Esophagus muscularis mucosa (tissue), 4 donors: ENCODE results near the gene SPDL1. TPM values are rescaled to one million over a fixed set of nuclear protein-coding genes. Genes with fewer than 3 reads are reported as not detected.

Experiments
- DNase-seq: peaks from one replicate; pipeline ENCODE4 v3.0.0-alpha.2; 2017; ENCODE audit errors: extremely low spot score
- H3K27ac ChIP-seq, 4 donors: fragments of 200-600 bp; sonication (generic); replicated peaks in 1 of 4; 1 replicate in 3 of 4; 2 replicates in 1 of 4; pipeline ENCODE4 v1.5.1; 2016 to 2019; ENCODE audit warnings: mild to moderate bottlenecking in 1 of 4
- H3K27me3 ChIP-seq, 4 donors: fragments of 200-600 bp; sonication (generic); one replicate each; pipeline versions ENCODE4 v1.5.1 to v1.6.0; 2016 to 2019
- H3K36me3 ChIP-seq, 4 donors: fragments of 200-600 bp; sonication (generic); one replicate each; pipeline ENCODE4 v1.5.1; 2016 to 2019
- H3K4me1 ChIP-seq, 4 donors: fragments of 200-600 bp; sonication (generic); one replicate each; pipeline ENCODE4 v1.5.1; 2016 to 2019
- H3K4me3 ChIP-seq, 4 donors: fragments of 200-600 bp; sonication (generic); 1 replicate in 2 of 4; 2 replicates in 2 of 4; pipeline ENCODE4 v1.5.1; 2016 to 2019; ENCODE audit warnings: mild to moderate bottlenecking in 4 of 4, moderate library complexity in 1 of 4
- H3K9me3 ChIP-seq, 4 donors: fragments of 200-600 bp; sonication (generic); 1 replicate in 3 of 4; 2 replicates in 1 of 4; pipeline ENCODE4 v1.5.1; 2016 to 2019
- EP300 ChIP-seq: sonication (generic); formaldehyde crosslinking; IDR thresholded peaks from one replicate; pipeline ENCODE4 v1.6.1; 2017; ENCODE audit warnings: antibody characterized with exemption
- POLR2A ChIP-seq: fragments of 450-650 bp; IDR thresholded peaks from one replicate; pipeline ENCODE4 v1.6.1; 2017; ENCODE audit warnings: antibody characterized with exemption, moderate library complexity, mild to moderate bottlenecking, low read depth
- POLR2AphosphoS5 ChIP-seq, 2 donors: sonication (generic); formaldehyde crosslinking; IDR thresholded peaks; one replicate each; pipeline ENCODE4 v1.6.1; 2017; ENCODE audit warnings: antibody characterized with exemption in 2 of 2
- WGBS: methylation state at CpG from one replicate; pipeline ENCODE4 v1.1.5; 2018; 5-methylcytosine and 5-hydroxymethylcytosine counted together
- intact Hi-C: fragments of 100-400 bp; cut with DNase I; formaldehyde crosslinking; loops from one replicate; pipeline ENCODE4 v1.15.1; 2023
- total RNA-seq, 4 donors: library from RNA; depleted of rRNA; stranded (reverse); fragments of >200 nt; gene quantifications; one replicate each; pipeline versions ENCODE4 v1.1.0 to v1.2.1, GENCODE V29; 2016
- TF ChIP-seq, protein P1 (sequence below), 3 experiments: fragments of 200-600 bp in 2 of 3; fragments of 450-650 bp in 1 of 3; sonication (generic) in 2 of 3; IDR thresholded peaks; one replicate each; pipeline ENCODE4 v1.5.1; 2017 to 2019; ENCODE audit warnings: antibody characterized with exemption in 3 of 3, mild to moderate bottlenecking in 2 of 3, moderate library complexity in 1 of 3

Gene SPDL1
- total RNA-seq, 4 donors from 2014 or later: 3.5 to 12.0 (median 7.0) TPM

- Histone ChIP-seq H3K36me3 (no peaks in the 10 kb centered on the region), H3K4me1 (peaks cover 0 to 6% (median 0%) of the 10 kb centered on the region in 4 donors), H3K9me3 (peaks cover 0 to 6% (median 0%) of the 10 kb centered on the region in 4 donors), H3K27ac (no peak overlapping the region), H3K4me3 (no peak overlapping the region), H3K27me3 (no peaks in the 10 kb centered on the region)
- intact Hi-C loops: loop anchor here (10.0 kb wide), 1 partner anchor 558 kb away; no protein-coding TSS in a partner anchor
- TF ChIP-seq, protein P1, sequence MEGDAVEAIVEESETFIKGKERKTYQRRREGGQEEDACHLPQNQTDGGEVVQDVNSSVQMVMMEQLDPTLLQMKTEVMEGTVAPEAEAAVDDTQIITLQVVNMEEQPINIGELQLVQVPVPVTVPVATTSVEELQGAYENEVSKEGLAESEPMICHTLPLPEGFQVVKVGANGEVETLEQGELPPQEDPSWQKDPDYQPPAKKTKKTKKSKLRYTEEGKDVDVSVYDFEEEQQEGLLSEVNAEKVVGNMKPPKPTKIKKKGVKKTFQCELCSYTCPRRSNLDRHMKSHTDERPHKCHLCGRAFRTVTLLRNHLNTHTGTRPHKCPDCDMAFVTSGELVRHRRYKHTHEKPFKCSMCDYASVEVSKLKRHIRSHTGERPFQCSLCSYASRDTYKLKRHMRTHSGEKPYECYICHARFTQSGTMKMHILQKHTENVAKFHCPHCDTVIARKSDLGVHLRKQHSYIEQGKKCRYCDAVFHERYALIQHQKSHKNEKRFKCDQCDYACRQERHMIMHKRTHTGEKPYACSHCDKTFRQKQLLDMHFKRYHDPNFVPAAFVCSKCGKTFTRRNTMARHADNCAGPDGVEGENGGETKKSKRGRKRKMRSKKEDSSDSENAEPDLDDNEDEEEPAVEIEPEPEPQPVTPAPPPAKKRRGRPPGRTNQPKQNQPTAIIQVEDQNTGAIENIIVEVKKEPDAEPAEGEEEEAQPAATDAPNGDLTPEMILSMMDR (IDR thresholded peaks at IDR 0.05): no peak
- TF ChIP-seq POLR2A (no peak), POLR2AphosphoS5 (IDR thresholded peaks at IDR 0.05) (no peak), EP300 (no peak)
- 84% methylated on average over 2 of the region's 2 CpGs for WGBS
- DNase-seq: no peak
Measured at GRCh38 chr5:169542811-169543210, 40.8 kb upstream of the SPDL1 start.

- H3K36me3 ChIP-seq: no peaks in the 10 kb centered on the region
- DNase-seq: no peak
- TF ChIP-seq POLR2AphosphoS5 (IDR thresholded peaks at IDR 0.05) (no peak), POLR2A (no peak), EP300 (no peak)
- TF ChIP-seq, protein P1 (IDR thresholded peaks at IDR 0.05): no peak
- H3K4me1 ChIP-seq: no peaks in the 10 kb centered on the region
- WGBS: 96% methylated on average over 2 of the region's 2 CpGs
- H3K4me3 ChIP-seq: no peak overlapping the region
- peaks cover 0 to 6% (median 0%) of the 10 kb centered on the region in 4 donors for H3K9me3 ChIP-seq
- H3K27me3 ChIP-seq: no peaks in the 10 kb centered on the region
- intact Hi-C loops: loop anchor here (10.0 kb wide), 1 partner anchor 560 kb away; no protein-coding TSS in a partner anchor
- no peak overlapping the region for H3K27ac ChIP-seq
Measured at GRCh38 chr5:169544264-169544950, 39.2 kb upstream of the SPDL1 start.

DNA sequence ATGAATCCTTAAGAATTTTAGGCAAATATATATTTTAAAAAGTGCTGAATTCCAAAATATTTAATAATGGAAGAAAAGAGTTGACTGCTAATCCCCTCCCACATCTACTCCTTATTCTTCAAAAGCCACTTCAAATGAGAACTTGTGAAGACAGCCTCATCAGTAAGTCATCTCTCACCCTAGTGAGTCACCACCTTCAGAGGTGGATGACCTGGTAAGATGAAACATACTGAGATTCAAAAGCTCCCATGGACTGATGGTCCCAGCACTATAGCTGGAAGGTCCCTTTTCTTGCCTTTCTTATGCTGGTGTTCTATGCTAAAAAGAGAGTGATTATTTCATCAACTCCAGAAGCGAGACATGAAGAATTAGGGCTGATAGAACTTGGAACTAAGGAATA lies 37.8 kb upstream of the SPDL1 start:
- peaks cover 0 to 6% (median 0%) of the 10 kb centered on the region in 4 donors for H3K9me3 ChIP-seq
- H3K27ac ChIP-seq: no peak overlapping the region
- no peaks in the 10 kb centered on the region for H3K36me3 ChIP-seq
- no peak for TF ChIP-seq POLR2AphosphoS5 (IDR thresholded peaks at IDR 0.05)
- TF ChIP-seq POLR2A: no peak
- TF ChIP-seq EP300: no peak
- TF ChIP-seq, protein P1 (IDR thresholded peaks at IDR 0.05): no peak
- H3K4me1 ChIP-seq: no peaks in the 10 kb centered on the region
- 93% methylated on average over 1 of the region's 1 CpG for WGBS
- intact Hi-C loops: loop anchor here (10.0 kb wide), 1 partner anchor 561 kb away; no protein-coding TSS in a partner anchor
- no peak for DNase-seq
- peaks cover 0 to 6% (median 0%) of the 10 kb centered on the region in 4 donors for H3K27me3 ChIP-seq
- H3K4me3 ChIP-seq: no peak overlapping the region

- TF ChIP-seq, protein P1 (IDR thresholded peaks at IDR 0.05): no peak
- TF ChIP-seq POLR2A (no peak), EP300 (no peak), POLR2AphosphoS5 (IDR thresholded peaks at IDR 0.05) (no peak)
- H3K4me1 ChIP-seq: no peaks in the 10 kb centered on the region
- no peak for DNase-seq
- no peak overlapping the region for H3K4me3 ChIP-seq
- H3K36me3 ChIP-seq: no peaks in the 10 kb centered on the region
- 92% methylated on average over 3 of the region's 3 CpGs for WGBS
- intact Hi-C loops: loop anchor here (10.0 kb wide), 1 partner anchor 562 kb away; no protein-coding TSS in a partner anchor
- H3K27ac ChIP-seq: no peak overlapping the region
- peaks cover 0 to 6% (median 0%) of the 10 kb centered on the region in 4 donors for H3K27me3 ChIP-seq
- H3K9me3 ChIP-seq: peaks cover 0 to 5% (median 0%) of the 10 kb centered on the region in 4 donors
Measured at GRCh38 chr5:169546346-169546745, 37.2 kb upstream of the SPDL1 start.
